ENCODE data around the gene LLGL2. TPM values are rescaled to one million over a fixed set of nuclear protein-coding genes. Genes with fewer than 3 reads are reported as not detected.

Gene LLGL2
- total and polyA plus RNA-seq, 10 of the 15 experiments (the other 5 are each of a cell fraction or from before 2014, with no cell fraction given) = 0.21 to 9.9 (median 4.5) TPM

DNA sequence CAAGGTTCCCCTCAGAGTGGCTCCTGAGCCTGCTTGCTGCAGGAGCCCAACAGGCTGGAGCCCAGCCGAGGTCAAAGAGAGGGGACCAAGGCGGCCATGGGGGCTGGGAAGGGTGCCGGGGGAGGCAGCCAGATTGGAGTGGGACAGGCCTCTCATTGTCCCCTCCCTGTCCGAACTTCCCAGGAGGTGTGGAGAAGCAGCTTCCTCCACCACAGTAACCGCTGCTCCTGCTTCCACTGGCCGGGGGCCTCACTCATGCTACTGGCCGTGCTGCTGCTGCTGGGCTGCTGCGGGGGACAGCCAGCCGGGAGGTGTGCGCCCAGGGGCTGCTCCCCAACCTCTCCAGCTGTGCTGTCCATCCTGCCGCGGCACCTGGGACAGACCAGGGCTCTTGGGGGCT lies 39.8 kb upstream of the LLGL2 start:
- intact Hi-C loops (cut with micrococcal nuclease; ENCODE audit: unreplicated experiment) (loop anchor here (2.0 kb wide), 1 partner anchor 59 kb away; no protein-coding TSS in a partner anchor), in situ Hi-C loops (cut with MboI) (no loop called here)
- Histone ChIP-seq H3K27me3 (replicated peaks in 1 of 2; ENCODE audit: control insufficient read depth in 2 of 2, insufficient read depth in 2 of 2, low read length in 1 of 2) (no peaks in the 10 kb centered on the region), H3K4me2 (ENCODE audit: control insufficient read depth, insufficient read depth) (no peak overlapping the region), H3K4me3 (no peak overlapping the region), H3K9ac (ENCODE audit: control insufficient read depth, insufficient read depth, low read length) (no peak overlapping the region), H4K20me1 (ENCODE audit: control insufficient read depth, insufficient read depth) (no peaks in the 10 kb centered on the region), H3K4me1 (ENCODE audit: control insufficient read depth, insufficient read depth, low read length) (peaks cover 13% of the 10 kb centered on the region), H3K27ac (ENCODE audit: control insufficient read depth, insufficient read depth) (no peak overlapping the region), H3K9me3 (replicated peaks; ENCODE audit: control insufficient read depth, insufficient read depth, low read length) (no peaks in the 10 kb centered on the region), H2AFZ (ENCODE audit: control insufficient read depth, low read depth, low read length) (no peak overlapping the region), H3K36me3 (ENCODE audit: control insufficient read depth in 2 of 2, insufficient read depth in 2 of 2, low read length in 1 of 2) (peaks cover 0 to 2% of the 10 kb centered on the region in 2 experiments; a peak in 2 of 4 replicates), H3K79me2 (ENCODE audit: control insufficient read depth, insufficient read depth, low read length) (no peaks in the 10 kb centered on the region)
- no peak for TF ChIP-seq SREBF2 (IDR thresholded peaks at IDR 0.05; ENCODE audit: low read length)
- no peak for TF ChIP-seq EP300 (IDR thresholded peaks at IDR 0.05; ENCODE audit: borderline replicate concordance in 1 of 2, control insufficient read depth in 1 of 2, low read depth in 2 of 2, low read length in 2 of 2)
- TF ChIP-seq MTA3 (IDR thresholded peaks at IDR 0.05; ENCODE audit: borderline replicate concordance, low read length) = no peak
- TF ChIP-seq SRF (IDR thresholded peaks at IDR 0.05; ENCODE audit: low read depth in 2 of 2, low read length in 2 of 2) = no peak
- no peak for TF ChIP-seq JUND (IDR thresholded peaks at IDR 0.05; ENCODE audit: low read depth, low read length)
- CTCF ChIA-PET = no interaction called here
- no TSS peak for BruUV-seq (replicated peaks)
- POLR2A ChIA-PET = no interaction called here
- no peak for DNase-seq (ENCODE audit: low read depth, low spot score)
- SMC1A ChIA-PET (ENCODE audit: uncharacterized antibody, unreplicated experiment) = no interaction called here
- ATAC-seq = no peak
- RAD21 ChIA-PET (ENCODE audit: unreplicated experiment) = no interaction called here
- no peak for FAIRE-seq
- WGBS (ENCODE audit: insufficient coverage, insufficient replicate concordance, low lambda C conversion rate, missing lambda C conversion rate) = 87% methylated on average over 10 of the region's 12 CpGs

DNA sequence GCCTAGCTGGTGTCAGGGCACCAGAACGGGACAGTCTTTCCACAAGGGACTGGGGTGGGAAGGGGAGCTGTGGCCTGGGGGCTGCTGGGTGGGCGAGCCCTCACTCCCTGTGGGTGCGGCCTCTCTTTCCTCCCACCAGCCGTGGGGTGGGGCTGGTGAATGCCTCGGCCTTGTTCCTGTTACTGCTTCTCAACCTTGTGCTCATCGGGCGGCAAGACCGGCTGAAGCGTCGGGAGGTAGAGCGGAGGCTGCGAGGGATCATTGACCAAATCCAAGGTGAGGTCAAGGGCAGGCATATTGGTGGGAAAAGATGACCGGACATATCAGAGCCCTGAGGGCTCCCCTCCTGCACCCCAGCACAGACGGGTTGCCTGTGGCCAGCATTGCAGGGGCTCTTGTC lies 39.3 kb upstream of the LLGL2 start:
- Histone ChIP-seq H2AFZ (ENCODE audit: control insufficient read depth, low read depth, low read length) (no peak overlapping the region), H3K9me3 (replicated peaks; ENCODE audit: control insufficient read depth, insufficient read depth, low read length) (no peaks in the 10 kb centered on the region), H3K27ac (ENCODE audit: control insufficient read depth, insufficient read depth) (no peak overlapping the region), H3K4me3 (no peak overlapping the region), H3K4me1 (ENCODE audit: control insufficient read depth, insufficient read depth, low read length) (peaks cover 13% of the 10 kb centered on the region), H3K9ac (ENCODE audit: control insufficient read depth, insufficient read depth, low read length) (no peak overlapping the region), H4K20me1 (ENCODE audit: control insufficient read depth, insufficient read depth) (no peaks in the 10 kb centered on the region), H3K79me2 (ENCODE audit: control insufficient read depth, insufficient read depth, low read length) (no peaks in the 10 kb centered on the region), H3K36me3 (ENCODE audit: control insufficient read depth in 2 of 2, insufficient read depth in 2 of 2, low read length in 1 of 2) (peaks cover 0 to 2% of the 10 kb centered on the region in 2 experiments; a peak in 2 of 4 replicates), H3K4me2 (ENCODE audit: control insufficient read depth, insufficient read depth) (no peak overlapping the region), H3K27me3 (replicated peaks in 1 of 2; ENCODE audit: control insufficient read depth in 2 of 2, insufficient read depth in 2 of 2, low read length in 1 of 2) (no peaks in the 10 kb centered on the region)
- TF ChIP-seq, protein P1, sequence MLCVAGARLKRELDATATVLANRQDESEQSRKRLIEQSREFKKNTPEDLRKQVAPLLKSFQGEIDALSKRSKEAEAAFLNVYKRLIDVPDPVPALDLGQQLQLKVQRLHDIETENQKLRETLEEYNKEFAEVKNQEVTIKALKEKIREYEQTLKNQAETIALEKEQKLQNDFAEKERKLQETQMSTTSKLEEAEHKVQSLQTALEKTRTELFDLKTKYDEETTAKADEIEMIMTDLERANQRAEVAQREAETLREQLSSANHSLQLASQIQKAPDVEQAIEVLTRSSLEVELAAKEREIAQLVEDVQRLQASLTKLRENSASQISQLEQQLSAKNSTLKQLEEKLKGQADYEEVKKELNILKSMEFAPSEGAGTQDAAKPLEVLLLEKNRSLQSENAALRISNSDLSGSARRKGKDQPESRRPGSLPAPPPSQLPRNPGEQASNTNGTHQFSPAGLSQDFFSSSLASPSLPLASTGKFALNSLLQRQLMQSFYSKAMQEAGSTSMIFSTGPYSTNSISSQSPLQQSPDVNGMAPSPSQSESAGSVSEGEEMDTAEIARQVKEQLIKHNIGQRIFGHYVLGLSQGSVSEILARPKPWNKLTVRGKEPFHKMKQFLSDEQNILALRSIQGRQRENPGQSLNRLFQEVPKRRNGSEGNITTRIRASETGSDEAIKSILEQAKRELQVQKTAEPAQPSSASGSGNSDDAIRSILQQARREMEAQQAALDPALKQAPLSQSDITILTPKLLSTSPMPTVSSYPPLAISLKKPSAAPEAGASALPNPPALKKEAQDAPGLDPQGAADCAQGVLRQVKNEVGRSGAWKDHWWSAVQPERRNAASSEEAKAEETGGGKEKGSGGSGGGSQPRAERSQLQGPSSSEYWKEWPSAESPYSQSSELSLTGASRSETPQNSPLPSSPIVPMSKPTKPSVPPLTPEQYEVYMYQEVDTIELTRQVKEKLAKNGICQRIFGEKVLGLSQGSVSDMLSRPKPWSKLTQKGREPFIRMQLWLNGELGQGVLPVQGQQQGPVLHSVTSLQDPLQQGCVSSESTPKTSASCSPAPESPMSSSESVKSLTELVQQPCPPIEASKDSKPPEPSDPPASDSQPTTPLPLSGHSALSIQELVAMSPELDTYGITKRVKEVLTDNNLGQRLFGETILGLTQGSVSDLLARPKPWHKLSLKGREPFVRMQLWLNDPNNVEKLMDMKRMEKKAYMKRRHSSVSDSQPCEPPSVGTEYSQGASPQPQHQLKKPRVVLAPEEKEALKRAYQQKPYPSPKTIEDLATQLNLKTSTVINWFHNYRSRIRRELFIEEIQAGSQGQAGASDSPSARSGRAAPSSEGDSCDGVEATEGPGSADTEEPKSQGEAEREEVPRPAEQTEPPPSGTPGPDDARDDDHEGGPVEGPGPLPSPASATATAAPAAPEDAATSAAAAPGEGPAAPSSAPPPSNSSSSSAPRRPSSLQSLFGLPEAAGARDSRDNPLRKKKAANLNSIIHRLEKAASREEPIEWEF (IDR thresholded peaks at IDR 0.05; ENCODE audit: insufficient replicate concordance, low read depth, low read length) = no peak
- TF ChIP-seq, protein P2, sequence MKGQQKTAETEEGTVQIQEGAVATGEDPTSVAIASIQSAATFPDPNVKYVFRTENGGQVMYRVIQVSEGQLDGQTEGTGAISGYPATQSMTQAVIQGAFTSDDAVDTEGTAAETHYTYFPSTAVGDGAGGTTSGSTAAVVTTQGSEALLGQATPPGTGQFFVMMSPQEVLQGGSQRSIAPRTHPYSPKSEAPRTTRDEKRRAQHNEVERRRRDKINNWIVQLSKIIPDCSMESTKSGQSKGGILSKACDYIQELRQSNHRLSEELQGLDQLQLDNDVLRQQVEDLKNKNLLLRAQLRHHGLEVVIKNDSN (IDR thresholded peaks at IDR 0.05; ENCODE audit: borderline replicate concordance, extremely low read length, insufficient read depth, low read depth, low read length) = no peak
- TF ChIP-seq ZNF207 (IDR thresholded peaks at IDR 0.05; ENCODE audit: borderline replicate concordance) (no peak), MEF2A (IDR thresholded peaks at IDR 0.05; ENCODE audit: insufficient read depth, low read depth, low read length) (no peak)
- in situ Hi-C loops (cut with MboI) = no loop called here
- intact Hi-C loops (cut with micrococcal nuclease; ENCODE audit: unreplicated experiment) = loop anchor here (2.0 kb wide), 1 partner anchor 59 kb away; no protein-coding TSS in a partner anchor
- no peak for ATAC-seq
- FAIRE-seq = no peak
- no TSS peak for BruUV-seq (replicated peaks)
- ChIA-PET CTCF (no interaction called here), POLR2A (no interaction called here), SMC1A (ENCODE audit: uncharacterized antibody, unreplicated experiment) (no interaction called here), RAD21 (ENCODE audit: unreplicated experiment) (interaction anchor here (1.1 kb wide), 1 partner anchor 32 kb away, joined by 3 read pairs; no protein-coding TSS in a partner anchor)
- WGBS (ENCODE audit: insufficient coverage, insufficient replicate concordance, low lambda C conversion rate, missing lambda C conversion rate) = 90% methylated on average over 14 of the region's 14 CpGs
- DNase-seq (ENCODE audit: low read depth, low spot score) = no peak
